ENCODE measurements around the gene ITGBL1. TPM values are rescaled to one million over a fixed set of nuclear protein-coding genes. Genes with fewer than 3 reads are reported as not detected.

The ITGBL1 gene
- total and polyA plus RNA-seq, 3 donors from 2014 or later = 5.7 to 7.7 (median 5.8) TPM

DNA sequence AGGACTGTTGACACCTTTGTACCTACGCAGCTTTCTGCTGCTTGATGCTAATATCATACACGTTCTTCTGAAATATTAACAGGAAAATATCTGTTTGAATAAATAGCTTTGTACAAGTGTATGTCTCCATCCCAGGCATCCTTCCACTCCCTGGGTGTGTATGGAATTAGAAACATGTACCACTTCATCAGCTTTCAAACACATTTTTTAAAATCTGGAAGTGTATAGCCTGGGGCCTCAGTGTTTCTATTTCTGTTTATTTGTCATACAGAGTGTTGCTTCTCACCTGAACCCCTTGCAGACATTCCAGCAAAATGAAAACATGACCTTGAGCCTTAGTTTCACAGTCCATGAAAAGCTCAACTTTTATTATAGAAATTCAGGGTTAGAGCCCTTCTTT is 168.6 kb downstream of the ITGBL1 start:
- no peaks in the 10 kb centered on the region for H3K9me3 ChIP-seq
- no peak overlapping the region for H3K27ac ChIP-seq
- H3K27me3 ChIP-seq = no peaks in the 10 kb centered on the region
- no peak for TF ChIP-seq POLR2A (IDR thresholded peaks at IDR 0.05)
- TF ChIP-seq, protein P1, sequence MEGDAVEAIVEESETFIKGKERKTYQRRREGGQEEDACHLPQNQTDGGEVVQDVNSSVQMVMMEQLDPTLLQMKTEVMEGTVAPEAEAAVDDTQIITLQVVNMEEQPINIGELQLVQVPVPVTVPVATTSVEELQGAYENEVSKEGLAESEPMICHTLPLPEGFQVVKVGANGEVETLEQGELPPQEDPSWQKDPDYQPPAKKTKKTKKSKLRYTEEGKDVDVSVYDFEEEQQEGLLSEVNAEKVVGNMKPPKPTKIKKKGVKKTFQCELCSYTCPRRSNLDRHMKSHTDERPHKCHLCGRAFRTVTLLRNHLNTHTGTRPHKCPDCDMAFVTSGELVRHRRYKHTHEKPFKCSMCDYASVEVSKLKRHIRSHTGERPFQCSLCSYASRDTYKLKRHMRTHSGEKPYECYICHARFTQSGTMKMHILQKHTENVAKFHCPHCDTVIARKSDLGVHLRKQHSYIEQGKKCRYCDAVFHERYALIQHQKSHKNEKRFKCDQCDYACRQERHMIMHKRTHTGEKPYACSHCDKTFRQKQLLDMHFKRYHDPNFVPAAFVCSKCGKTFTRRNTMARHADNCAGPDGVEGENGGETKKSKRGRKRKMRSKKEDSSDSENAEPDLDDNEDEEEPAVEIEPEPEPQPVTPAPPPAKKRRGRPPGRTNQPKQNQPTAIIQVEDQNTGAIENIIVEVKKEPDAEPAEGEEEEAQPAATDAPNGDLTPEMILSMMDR (IDR thresholded peaks at IDR 0.05) = no peak
- no peak for DNase-seq
- H3K36me3 ChIP-seq (ENCODE audit: low read depth, missing control alignments) = no peaks in the 10 kb centered on the region
- H3K4me1 ChIP-seq = no peaks in the 10 kb centered on the region
- WGBS, 2 donors = 81 to 97% methylated on average over 2 of the region's 2 CpGs
- no peak overlapping the region for H3K4me3 ChIP-seq
- intact Hi-C loops (cut with DNase I; ENCODE audit: low total_unique reads) = no loop called here

DNA sequence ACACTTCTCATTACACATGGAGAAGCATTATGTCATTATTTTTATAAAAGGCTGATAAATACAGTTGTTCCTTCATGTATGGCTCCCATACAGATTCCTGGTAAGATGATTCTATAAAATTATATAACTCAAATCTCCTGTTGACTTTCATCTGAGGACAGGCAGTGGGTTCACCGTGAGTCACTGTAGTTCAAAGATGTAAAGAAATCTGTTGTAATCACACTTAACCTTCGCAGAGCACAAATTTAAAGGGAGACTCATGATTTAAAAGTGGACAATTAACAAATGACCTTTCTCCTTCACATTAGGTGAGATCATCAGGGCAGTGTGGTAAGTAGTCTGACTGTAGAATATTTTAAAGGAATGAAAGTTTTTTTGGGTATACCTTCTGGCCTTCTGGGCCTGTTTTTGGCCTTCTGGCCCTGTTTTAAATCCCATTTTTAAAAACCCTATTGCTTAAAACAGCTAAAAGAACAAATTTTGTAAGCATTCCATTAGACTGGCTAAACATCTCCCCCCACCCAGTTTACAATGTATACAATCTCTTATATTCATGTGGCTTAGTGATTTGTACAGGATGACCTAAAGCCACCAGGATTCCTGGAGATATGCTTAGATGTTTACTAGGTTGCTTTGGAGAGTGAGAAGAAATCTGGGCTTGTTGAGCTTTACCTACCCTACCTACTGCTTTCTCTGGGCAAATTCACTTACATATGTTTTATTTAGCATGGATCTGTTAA is 171.2 kb downstream of the ITGBL1 start:
- H3K27me3 ChIP-seq = no peaks in the 10 kb centered on the region
- H3K4me1 ChIP-seq = no peaks in the 10 kb centered on the region
- H3K27ac ChIP-seq = no peak overlapping the region
- intact Hi-C loops (cut with DNase I; ENCODE audit: low total_unique reads) = no loop called here
- no peak for TF ChIP-seq POLR2A (IDR thresholded peaks at IDR 0.05)
- TF ChIP-seq, protein P1 (IDR thresholded peaks at IDR 0.05) = no peak
- no peak overlapping the region for H3K4me3 ChIP-seq
- no peak for DNase-seq
- no peaks in the 10 kb centered on the region for H3K9me3 ChIP-seq
- WGBS, 2 donors = 81 to 84% methylated on average over 2 of the region's 2 CpGs
- no peaks in the 10 kb centered on the region for H3K36me3 ChIP-seq (ENCODE audit: low read depth, missing control alignments)

DNA sequence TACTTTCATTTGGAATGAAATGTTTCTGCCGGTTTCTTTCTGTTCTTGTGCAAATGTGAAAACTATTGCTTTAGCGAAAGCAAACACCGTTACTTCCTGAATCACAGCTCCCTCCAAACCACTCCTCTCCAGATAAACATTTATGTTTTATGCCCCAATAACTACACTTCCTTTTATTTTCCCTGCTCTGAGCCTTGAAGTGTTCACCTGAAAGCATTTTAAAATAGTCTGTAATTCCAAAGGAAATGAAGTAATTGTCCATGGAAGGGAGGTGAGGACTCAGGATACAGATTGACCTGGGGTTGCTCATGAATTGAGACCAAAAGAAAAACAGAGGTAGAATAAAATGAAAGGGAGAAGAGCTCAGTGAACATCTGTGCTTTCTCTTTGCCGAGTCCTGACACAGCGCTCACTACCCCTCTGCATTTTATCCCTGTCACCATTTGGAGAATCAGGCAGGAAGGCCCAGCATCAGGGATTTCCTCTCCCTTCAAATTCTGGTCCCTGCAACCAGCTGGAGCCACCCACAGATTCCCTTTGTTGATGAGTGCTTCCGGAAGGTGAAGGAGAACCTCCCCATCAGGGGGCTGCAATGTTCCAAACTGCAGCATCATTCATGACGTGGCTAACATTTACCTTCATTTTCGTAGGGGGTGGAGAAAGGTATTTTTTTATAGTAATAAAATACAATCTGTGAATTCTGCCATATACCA is 171.9 kb downstream of the ITGBL1 start:
- 41 to 46% methylated on average over 8 of the region's 8 CpGs for WGBS, 2 donors
- no peak for DNase-seq

DNA sequence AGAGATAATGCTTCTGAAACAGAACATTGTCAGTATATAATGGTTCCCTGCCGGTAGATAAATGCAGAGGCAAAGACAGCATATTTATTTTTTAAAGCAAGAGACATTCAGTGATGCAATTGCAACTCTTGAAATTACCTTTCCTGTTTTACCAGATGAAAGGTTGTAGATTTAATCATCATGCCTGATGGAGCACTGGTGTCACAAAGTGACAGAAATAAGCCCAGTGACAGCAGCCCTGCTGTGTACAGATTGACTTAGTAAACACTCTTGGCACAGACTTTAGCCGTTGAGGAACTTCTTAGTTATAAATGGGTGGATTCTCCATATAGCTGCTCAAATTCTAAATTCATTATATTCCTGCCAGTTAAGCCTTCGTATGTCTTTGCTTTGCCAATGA is 172.5 kb downstream of the ITGBL1 start:
- no peaks in the 10 kb centered on the region for H3K4me1 ChIP-seq
- no peak for DNase-seq
- WGBS, 2 donors = 80 to 88% methylated on average over 3 of the region's 3 CpGs
- H3K4me3 ChIP-seq = no peak overlapping the region
- H3K9me3 ChIP-seq = no peaks in the 10 kb centered on the region
- no peaks in the 10 kb centered on the region for H3K27me3 ChIP-seq
- intact Hi-C loops (cut with DNase I; ENCODE audit: low total_unique reads) = no loop called here
- no peaks in the 10 kb centered on the region for H3K36me3 ChIP-seq (ENCODE audit: low read depth, missing control alignments)
- TF ChIP-seq, protein P1 (IDR thresholded peaks at IDR 0.05) = no peak
- TF ChIP-seq POLR2A (IDR thresholded peaks at IDR 0.05) = no peak
- H3K27ac ChIP-seq = no peak overlapping the region

More for the DNA sequence above, 171.9 kb downstream of the ITGBL1 start:
- Histone ChIP-seq H3K27me3 (no peaks in the 10 kb centered on the region), H3K9me3 (no peaks in the 10 kb centered on the region), H3K27ac (no peak overlapping the region), H3K4me3 (no peak overlapping the region), H3K4me1 (no peaks in the 10 kb centered on the region), H3K36me3 (ENCODE audit: low read depth, missing control alignments) (no peaks in the 10 kb centered on the region)
- intact Hi-C loops (cut with DNase I; ENCODE audit: low total_unique reads) = no loop called here
- TF ChIP-seq, protein P1 (IDR thresholded peaks at IDR 0.05) = no peak
- no peak for TF ChIP-seq POLR2A (IDR thresholded peaks at IDR 0.05)

Data from testis (tissue), 3 donors.